HepG2 (cell line): ENCODE data around the gene RAB6A. TPM values are rescaled to one million over a fixed set of nuclear protein-coding genes. Genes with fewer than 3 reads are reported as not detected.
A peak's percentile ranks its signal among the peaks of the same experiment; 100 is the strongest.

Experiments used
- ARNT ChIP-seq: fragments of 450-650 bp; IDR thresholded peaks from 2 replicates; pipeline ENCODE4 v1.6.1; 2017
- ESRRA ChIP-seq: sonication (generic); formaldehyde crosslinking; IDR thresholded peaks from 2 replicates; pipeline ENCODE4 v1.5.1; 2020; ENCODE audit warnings: mild to moderate bottlenecking, low read depth, missing genetic modification reagents
- FOXP1 ChIP-seq, 2 experiments: fragments of 450-650 bp in 1 of 2; IDR thresholded peaks; 2 replicates each; pipeline ENCODE4 v1.6.1; 2017 to 2018; ENCODE audit warnings: antibody characterized with exemption in 1 of 2
- NFIB ChIP-seq: sonication (generic); formaldehyde crosslinking; IDR thresholded peaks from 2 replicates; pipeline ENCODE4 v1.9.0; 2021; ENCODE audit warnings: missing genetic modification reagents, mild to moderate bottlenecking, borderline replicate concordance
- PHF21A ChIP-seq: sonication (generic); formaldehyde crosslinking; IDR thresholded peaks from 2 replicates; pipeline ENCODE4 v1.5.0; 2020; ENCODE audit warnings: mild to moderate bottlenecking, missing genetic modification reagents
- PLRG1 ChIP-seq: fragments of 450-650 bp; conservative IDR thresholded peaks from 2 replicates; pipeline ENCODE4 v1.6.1; 2016
- RELA ChIP-seq: sonication (generic); formaldehyde crosslinking; IDR thresholded peaks from 2 replicates; pipeline ENCODE4 v1.4.0; 2020; ENCODE audit warnings: missing genetic modification reagents
- RFX3 ChIP-seq: IDR thresholded peaks from 2 replicates; pipeline ENCODE4 v1.6.1; 2016; ENCODE audit warnings: missing biosample characterization, missing genetic modification reagents
- RXRB ChIP-seq: IDR thresholded peaks from 2 replicates; pipeline ENCODE4 v1.6.1; 2016; ENCODE audit warnings: borderline replicate concordance, missing genetic modification reagents, missing compliant biosample characterization
- SALL1 ChIP-seq: sonication (generic); formaldehyde crosslinking; IDR thresholded peaks from 2 replicates; pipeline ENCODE4 v1.8.0; 2022; ENCODE audit warnings: mild to moderate bottlenecking, missing genetic modification reagents
- SOX5 ChIP-seq: IDR thresholded peaks from 2 replicates; pipeline ENCODE4 v1.6.1; 2016; ENCODE audit warnings: borderline replicate concordance
- TCF12 ChIP-seq, 2 experiments: fragments of 450-650 bp in 1 of 2; sonication (generic) in 1 of 2; formaldehyde crosslinking in 1 of 2; IDR thresholded peaks; 2 replicates each; pipeline versions ENCODE4 v1.6.1 to v1.8.0; 2017 to 2022; ENCODE audit warnings: antibody characterized with exemption in 1 of 2, mild to moderate bottlenecking in 1 of 2, missing genetic modification reagents in 1 of 2, moderate library complexity in 1 of 2
- ZNF256 ChIP-seq: sonication (generic); formaldehyde crosslinking; conservative IDR thresholded peaks from 2 replicates; pipeline ENCODE4 v1.4.0; 2020; ENCODE audit warnings: missing genetic modification reagents
- ZNF367 ChIP-seq: sonication (generic); formaldehyde crosslinking; IDR thresholded peaks from 2 replicates; pipeline ENCODE4 v1.4.0; 2020; ENCODE audit warnings: missing genetic modification reagents, borderline replicate concordance
- ZNF660 ChIP-seq: sonication (generic); formaldehyde crosslinking; IDR thresholded peaks from 2 replicates; pipeline ENCODE4 v1.5.1; 2020; ENCODE audit warnings: mild to moderate bottlenecking, low read depth, missing genetic modification reagents, borderline replicate concordance
- ZNF891 ChIP-seq: sonication (generic); formaldehyde crosslinking; IDR thresholded peaks from 2 replicates; pipeline ENCODE4 v1.5.0; 2020; ENCODE audit warnings: mild to moderate bottlenecking, missing genetic modification reagents
- polyA plus RNA-seq, 8 experiments: library from polyadenylated mRNA; depleted of rRNA in 3 of 8; stranded (reverse) in 7 of 8; unstranded in 1 of 8; fragments of >200 nt; fragmentation: Illumina TruSeq in 4 of 8; extraction: Trizol in 4 of 8; gene quantifications; 2 replicates each; pipeline versions ENCODE4 v1.2.1 to v1.2.3, GENCODE V29; 2011 to 2016; ENCODE audit warnings: low read depth in 4 of 8, missing spikeins in 1 of 8, mixed read lengths in 1 of 8; ENCODE audit not compliant: insufficient read depth in 1 of 8
- total RNA-seq, 5 experiments: library from RNA; depleted of rRNA; stranded (reverse); fragments of >200 nt; fragmentation: Illumina TruSeq; extraction: Trizol; gene quantifications; 2 replicates each; pipeline ENCODE4 v1.2.3, GENCODE V29; 2016; ENCODE audit warnings: low read depth in 1 of 5
- TF ChIP-seq, protein P1 (sequence below): sonication (generic); formaldehyde crosslinking; IDR thresholded peaks from 2 replicates; pipeline ENCODE4 v1.4.0; 2020; ENCODE audit warnings: mild to moderate bottlenecking, low read depth, missing genetic modification reagents
- TF ChIP-seq, protein P2 (sequence below): IDR thresholded peaks from 2 replicates; pipeline ENCODE4 v1.6.1; 2016; ENCODE audit warnings: low read depth
- TF ChIP-seq, protein P3 (sequence below): sonication (generic); formaldehyde crosslinking; IDR thresholded peaks from 2 replicates; pipeline ENCODE4 v1.4.0; 2020; ENCODE audit warnings: missing genetic modification reagents
- TF ChIP-seq, protein P4 (sequence below): IDR thresholded peaks from 2 replicates; pipeline ENCODE4 v1.6.1; 2016; ENCODE audit warnings: mild to moderate bottlenecking
- TF ChIP-seq, protein P5 (sequence below): sonication (generic); formaldehyde crosslinking; IDR thresholded peaks from 2 replicates; pipeline ENCODE4 v1.5.0; 2020; ENCODE audit warnings: mild to moderate bottlenecking, missing genetic modification reagents

The RAB6A gene
- total and polyA plus RNA-seq, 2 of the 13 experiments (the other 11 are each of a cell fraction or from before 2014, with no cell fraction given): 74.3 to 121 TPM

DNA sequence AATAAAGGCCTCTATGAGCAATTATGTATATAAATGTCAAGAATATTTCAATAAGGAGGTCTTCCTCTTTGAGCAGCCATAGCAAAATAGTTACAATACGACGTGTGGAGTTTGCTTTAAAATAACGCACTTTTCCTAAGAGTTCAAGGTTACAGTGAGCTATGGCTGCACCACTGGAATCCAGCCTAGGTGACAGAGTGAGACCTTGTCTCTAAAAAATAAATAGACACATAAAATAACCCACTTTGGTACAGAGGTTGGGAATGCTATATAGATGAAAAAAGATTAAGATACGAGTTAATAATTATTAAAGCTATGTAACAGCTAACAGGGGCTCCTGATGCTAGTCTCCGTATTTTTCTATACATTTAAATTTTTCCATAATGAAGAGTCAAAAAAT is 12.6 kb downstream of the RAB6A start (continued):
- no peak for TF ChIP-seq ZNF891 (CRISPR knock-in tag)
- no peak for TF ChIP-seq ESRRA
- TF ChIP-seq, protein P1, sequence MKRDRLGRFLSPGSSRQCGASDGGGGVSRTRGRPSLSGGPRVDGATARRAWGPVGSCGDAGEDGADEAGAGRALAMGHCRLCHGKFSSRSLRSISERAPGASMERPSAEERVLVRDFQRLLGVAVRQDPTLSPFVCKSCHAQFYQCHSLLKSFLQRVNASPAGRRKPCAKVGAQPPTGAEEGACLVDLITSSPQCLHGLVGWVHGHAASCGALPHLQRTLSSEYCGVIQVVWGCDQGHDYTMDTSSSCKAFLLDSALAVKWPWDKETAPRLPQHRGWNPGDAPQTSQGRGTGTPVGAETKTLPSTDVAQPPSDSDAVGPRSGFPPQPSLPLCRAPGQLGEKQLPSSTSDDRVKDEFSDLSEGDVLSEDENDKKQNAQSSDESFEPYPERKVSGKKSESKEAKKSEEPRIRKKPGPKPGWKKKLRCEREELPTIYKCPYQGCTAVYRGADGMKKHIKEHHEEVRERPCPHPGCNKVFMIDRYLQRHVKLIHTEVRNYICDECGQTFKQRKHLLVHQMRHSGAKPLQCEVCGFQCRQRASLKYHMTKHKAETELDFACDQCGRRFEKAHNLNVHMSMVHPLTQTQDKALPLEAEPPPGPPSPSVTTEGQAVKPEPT: no peak
- TF ChIP-seq PLRG1: no peak
- TF ChIP-seq NFIB (CRISPR knock-in tag): no peak
- TF ChIP-seq, protein P2, sequence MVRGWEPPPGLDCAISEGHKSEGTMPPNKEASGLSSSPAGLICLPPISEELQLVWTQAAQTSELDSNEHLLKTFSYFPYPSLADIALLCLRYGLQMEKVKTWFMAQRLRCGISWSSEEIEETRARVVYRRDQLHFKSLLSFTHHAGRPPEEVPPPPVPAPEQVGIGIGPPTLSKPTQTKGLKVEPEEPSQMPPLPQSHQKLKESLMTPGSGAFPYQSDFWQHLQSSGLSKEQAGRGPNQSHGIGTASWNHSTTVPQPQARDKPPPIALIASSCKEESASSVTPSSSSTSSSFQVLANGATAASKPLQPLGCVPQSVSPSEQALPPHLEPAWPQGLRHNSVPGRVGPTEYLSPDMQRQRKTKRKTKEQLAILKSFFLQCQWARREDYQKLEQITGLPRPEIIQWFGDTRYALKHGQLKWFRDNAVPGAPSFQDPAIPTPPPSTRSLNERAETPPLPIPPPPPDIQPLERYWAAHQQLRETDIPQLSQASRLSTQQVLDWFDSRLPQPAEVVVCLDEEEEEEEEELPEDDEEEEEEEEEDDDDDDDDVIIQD: no peak; the same call in 1 of the 2 replicates
- TF ChIP-seq RFX3 (CRISPR knock-in tag): no peak
- peak; percentile 45; the same call in 1 of the 2 replicates for TF ChIP-seq SALL1 (CRISPR knock-in tag)
- TF ChIP-seq SOX5 (CRISPR knock-in tag): peak; percentile 22; the same call in 1 of the 2 replicates
- TF ChIP-seq, protein P3, sequence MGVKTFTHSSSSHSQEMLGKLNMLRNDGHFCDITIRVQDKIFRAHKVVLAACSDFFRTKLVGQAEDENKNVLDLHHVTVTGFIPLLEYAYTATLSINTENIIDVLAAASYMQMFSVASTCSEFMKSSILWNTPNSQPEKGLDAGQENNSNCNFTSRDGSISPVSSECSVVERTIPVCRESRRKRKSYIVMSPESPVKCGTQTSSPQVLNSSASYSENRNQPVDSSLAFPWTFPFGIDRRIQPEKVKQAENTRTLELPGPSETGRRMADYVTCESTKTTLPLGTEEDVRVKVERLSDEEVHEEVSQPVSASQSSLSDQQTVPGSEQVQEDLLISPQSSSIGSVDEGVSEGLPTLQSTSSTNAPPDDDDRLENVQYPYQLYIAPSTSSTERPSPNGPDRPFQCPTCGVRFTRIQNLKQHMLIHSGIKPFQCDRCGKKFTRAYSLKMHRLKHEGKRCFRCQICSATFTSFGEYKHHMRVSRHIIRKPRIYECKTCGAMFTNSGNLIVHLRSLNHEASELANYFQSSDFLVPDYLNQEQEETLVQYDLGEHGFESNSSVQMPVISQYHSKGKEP (CRISPR knock-in tag): no peak
- no peak for TF ChIP-seq RELA
- no peak for TF ChIP-seq ZNF256 (CRISPR knock-in tag)
- peak; percentile 20; the same call in 1 of the 2 replicates for TF ChIP-seq PHF21A (CRISPR knock-in tag)
- TF ChIP-seq ARNT: no peak
- TF ChIP-seq ZNF660: no peak
- TF ChIP-seq TCF12 (IDR thresholded peaks at IDR 0.05): no peak
- TF ChIP-seq TCF12 (CRISPR knock-in tag; IDR thresholded peaks at IDR 0.05): no peak
- no peak for TF ChIP-seq FOXP1 (IDR thresholded peaks at IDR 0.05)
- peak; percentile 38; the same call in 1 of the 2 replicates for TF ChIP-seq FOXP1 (CRISPR knock-in tag; IDR thresholded peaks at IDR 0.05)
- TF ChIP-seq, protein P4, sequence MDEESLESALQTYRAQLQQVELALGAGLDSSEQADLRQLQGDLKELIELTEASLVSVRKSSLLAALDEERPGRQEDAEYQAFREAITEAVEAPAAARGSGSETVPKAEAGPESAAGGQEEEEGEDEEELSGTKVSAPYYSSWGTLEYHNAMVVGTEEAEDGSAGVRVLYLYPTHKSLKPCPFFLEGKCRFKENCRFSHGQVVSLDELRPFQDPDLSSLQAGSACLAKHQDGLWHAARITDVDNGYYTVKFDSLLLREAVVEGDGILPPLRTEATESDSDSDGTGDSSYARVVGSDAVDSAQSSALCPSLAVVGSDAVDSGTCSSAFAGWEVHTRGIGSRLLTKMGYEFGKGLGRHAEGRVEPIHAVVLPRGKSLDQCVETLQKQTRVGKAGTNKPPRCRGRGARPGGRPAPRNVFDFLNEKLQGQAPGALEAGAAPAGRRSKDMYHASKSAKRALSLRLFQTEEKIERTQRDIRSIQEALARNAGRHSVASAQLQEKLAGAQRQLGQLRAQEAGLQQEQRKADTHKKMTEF (CRISPR knock-in tag): no peak
- TF ChIP-seq, protein P5, sequence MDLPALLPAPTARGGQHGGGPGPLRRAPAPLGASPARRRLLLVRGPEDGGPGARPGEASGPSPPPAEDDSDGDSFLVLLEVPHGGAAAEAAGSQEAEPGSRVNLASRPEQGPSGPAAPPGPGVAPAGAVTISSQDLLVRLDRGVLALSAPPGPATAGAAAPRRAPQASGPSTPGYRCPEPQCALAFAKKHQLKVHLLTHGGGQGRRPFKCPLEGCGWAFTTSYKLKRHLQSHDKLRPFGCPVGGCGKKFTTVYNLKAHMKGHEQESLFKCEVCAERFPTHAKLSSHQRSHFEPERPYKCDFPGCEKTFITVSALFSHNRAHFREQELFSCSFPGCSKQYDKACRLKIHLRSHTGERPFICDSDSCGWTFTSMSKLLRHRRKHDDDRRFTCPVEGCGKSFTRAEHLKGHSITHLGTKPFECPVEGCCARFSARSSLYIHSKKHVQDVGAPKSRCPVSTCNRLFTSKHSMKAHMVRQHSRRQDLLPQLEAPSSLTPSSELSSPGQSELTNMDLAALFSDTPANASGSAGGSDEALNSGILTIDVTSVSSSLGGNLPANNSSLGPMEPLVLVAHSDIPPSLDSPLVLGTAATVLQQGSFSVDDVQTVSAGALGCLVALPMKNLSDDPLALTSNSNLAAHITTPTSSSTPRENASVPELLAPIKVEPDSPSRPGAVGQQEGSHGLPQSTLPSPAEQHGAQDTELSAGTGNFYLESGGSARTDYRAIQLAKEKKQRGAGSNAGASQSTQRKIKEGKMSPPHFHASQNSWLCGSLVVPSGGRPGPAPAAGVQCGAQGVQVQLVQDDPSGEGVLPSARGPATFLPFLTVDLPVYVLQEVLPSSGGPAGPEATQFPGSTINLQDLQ (CRISPR knock-in tag): no peak
- TF ChIP-seq ZNF367 (CRISPR knock-in tag): no peak
- TF ChIP-seq RXRB: peak; percentile 56; the same call in 1 of the 2 replicates
